SHP77 treated with DMSO at 0.1 percent for 48 hours (cell line): Measurements from ENCODE around the gene NR6A1.

Source experiments
- DNase-seq: peaks from one replicate; lab custom pipeline; 2025; lab: John Stamatoyannopoulos, UW

Gene NR6A1

DNA sequence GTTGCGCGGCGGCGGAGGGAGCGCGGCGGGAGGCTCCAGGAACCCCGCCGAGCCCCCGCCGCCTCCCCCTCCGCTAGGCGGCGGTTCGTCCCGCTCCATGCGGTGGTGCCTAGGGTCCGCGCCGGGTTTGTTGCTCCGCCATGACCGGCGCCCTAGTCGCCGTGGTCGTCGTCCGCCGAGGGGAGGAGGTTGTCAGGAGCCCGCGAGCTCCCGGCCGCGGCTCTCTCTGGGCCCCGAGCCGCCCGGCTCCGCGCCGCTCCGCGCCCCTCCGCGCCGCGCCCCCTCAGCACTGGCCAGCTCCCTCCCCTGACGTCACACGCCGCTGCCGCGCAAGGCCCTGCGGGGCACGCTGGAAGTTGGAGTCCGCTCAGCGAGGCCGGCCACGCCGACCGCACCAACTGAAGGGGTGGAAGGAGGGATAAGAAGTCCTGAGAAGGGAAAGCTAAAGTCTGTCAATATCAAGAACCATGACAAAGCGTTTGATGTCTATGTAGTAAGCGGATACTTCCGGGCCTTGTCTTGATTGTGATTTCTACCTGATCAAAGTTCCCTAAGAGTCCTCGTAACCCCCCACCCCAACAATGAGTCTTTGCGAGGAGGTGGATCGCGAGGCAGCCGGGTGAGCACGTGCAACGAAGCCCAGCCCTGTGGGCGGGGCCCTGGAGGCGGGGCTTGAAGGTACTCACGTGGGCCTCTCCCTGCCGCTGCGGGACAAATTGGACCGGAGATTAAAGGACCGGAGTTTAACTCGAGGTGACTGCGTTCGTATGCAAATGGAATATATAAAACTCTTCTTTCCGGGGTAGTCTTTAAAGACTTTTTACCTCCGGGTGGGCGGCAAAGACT, at the start of gene NR6A1:
NR6A1 (minus strand) TSS at position 291 of the 846 bp plus-strand sequence.
- peak; percentile 86 for DNase-seq

DNA sequence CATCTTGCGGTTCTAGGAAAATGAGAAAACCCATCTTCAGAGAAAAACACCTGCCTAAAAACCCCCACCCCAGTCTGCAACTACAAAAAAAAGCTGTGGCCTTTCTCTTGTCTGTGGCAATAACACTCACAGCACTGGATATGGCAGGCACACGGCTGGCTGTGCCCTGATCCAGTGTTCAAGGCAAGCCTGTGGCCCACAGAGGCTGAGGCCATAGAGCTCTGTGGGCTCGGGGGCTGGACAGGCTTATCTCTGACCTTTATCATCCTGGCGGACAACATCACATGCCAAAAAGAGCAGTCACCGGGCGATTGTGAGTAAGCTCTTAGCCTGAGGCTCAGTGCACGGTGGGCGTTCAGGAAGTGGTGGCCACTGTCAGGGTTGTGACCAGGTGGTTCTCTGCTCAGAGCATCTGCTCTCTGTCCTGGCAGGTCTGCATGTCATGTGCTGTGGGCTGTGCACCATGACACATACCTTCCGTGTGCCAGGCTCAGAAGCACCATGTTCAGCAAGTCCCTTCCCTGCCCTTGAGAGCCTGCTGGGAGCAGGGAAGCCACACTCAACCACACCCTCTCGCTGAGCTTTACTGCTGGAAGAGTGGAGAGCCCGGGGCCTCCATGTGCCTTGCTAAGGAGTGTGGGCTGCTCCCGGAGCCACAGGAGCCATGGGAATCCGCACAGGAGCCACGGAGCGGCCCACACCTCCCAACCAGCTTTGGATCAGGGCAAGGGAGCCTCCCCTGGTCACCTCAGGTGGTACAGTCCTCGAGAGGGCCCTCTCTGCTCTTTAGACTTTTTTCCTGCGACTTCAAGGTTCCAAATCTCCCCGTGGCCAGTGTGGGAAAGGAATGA, 47.5 kb upstream of the NR6A1 start:
- no peak for DNase-seq

DNA sequence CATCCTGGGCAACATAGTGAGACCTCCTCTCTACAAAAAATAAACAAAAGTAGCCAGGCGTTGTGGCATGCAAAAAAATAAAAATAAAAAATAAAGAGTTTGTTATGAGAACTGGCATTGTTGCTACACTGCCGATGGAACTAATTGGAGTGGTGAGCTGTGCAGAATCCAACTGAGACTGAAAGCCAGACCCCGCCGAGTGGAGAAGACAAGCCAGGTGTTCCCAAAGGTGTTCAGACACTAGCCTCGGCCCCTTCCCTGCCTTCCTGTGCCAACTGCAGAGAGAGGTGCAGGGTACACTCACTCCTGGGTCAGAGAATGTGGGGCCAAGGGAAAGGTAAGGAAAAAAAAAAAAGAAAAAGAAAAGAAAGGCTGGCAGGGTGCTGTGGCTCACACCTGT, 44.5 kb upstream of the NR6A1 start:
- no peak for DNase-seq

DNA sequence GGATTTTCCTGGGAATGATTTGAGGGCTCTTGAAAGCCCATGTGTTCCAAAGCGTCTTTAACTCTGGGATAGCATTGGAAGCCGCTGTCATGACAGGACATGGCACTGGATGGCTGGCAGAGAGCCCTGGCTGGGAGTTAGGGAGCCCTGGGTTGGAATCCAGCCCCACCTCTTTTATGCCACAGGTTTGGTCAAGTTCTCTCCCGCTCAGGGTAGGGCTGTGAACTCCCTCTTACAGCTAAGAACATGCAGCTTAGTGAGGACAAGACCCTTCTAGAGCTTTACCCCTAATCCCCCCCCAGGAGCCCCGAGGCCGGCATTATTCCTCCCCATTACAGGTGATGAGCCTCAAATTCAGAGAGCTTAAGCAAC, 43.0 kb upstream of the NR6A1 start:
- no peak for DNase-seq

DNA sequence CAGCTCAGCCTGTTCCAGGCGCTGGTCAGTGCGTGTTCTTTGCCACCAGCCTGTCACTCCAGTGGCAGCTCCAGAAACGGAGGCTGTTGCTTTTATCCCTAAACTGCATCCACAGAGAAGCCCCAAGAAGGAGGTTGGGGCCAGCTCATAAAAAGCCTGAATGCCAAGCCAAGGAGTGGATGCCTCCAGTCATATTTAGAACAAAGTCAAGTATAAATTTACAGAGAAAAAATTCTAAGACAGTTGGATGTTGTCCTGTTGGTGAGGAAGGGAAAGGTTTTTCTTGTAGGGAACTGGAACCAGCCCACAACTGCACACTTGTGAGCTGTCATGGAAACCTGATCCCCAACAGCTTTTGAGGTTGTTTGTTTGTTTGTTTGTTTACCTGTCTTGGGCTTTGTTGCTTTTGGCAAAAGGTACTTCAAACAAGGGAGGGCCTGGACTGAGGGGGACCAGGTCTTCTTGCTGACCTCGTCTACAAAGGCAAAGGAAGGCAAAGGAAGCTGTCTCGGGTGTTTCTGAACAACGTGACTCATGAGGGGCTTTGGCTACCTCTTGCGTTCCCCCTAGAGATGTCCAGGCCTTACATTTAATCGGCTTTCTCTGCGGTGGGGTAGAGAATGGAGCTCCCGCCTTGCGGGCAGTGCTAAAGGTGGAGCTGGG, 42.5 kb upstream of the NR6A1 start:
- DNase-seq = no peak

DNA sequence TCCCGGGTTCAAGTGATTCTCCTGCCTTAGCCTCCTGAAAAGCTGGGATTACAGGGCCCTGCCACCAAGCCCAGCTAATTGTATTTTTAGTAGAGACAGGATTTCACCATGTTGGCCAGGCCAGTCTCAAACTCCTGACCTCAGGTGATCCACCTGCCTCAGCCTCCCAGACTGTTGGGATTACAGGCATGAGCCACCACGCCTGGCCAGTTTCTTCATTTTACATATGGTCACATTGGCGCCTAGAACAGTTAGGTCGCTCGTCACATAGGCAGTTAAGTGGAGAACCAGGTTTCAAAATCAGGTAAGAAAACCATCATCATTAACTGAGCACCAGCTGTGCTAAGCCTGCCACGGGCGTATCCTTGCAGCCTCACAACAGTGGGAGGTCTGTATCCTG, 41.9 kb upstream of the NR6A1 start:
- no peak for DNase-seq

DNA sequence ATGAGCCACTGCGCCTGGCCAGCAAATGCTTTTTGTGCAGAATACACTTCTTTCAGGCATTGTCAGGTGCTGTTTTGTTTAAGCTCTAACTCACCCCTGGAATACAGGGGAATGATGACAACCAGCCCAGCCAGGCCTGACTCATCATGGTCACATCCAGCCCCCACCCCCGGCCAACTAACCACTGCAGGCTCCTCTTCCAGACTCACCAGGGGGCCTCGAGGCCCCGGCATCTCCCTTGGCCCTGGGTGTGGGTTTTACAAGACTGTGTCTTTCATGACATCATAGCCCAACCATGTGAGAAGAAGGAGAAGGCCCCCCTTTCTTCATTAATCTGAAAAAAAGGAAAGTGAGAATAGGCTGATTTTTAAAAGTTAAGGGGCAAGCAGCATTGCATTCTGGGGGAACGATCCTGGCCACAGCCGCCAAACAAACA, 41.3 kb upstream of the NR6A1 start:
- DNase-seq = no peak

DNA sequence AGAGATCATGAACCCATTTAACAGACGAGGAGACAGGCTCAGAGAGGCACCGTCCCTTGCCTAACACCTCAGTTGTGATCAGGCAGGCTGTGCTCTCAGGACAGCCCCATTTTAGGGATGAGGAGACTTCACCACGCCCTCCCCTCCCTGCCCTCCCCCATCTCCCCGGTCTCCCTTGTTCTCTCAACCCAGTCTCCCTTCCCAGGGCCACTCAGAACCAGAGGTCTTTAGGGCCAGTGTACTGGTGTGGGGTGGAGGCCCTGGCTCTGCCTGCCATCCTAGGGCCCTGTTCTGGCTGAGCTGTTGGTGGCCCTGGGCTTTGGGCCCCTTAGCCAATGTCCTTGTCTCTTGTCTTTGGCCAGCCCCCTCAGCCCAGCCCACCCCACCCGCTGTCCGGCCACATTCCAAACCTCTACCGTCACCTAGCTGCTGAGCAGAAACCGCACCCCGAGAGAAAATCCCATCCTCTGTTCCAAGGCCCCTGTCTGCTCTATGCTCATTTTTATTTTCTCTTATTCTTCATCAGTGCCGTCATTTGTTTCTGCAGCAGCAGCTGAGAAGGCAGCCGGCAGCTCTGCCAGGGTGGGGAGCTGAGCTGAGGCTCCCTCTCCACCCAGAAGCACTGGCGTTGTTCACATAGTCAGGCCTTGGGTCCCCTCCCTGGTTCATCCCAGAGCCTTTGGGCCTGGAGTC, 39.7 kb upstream of the NR6A1 start:
- no peak for DNase-seq

DNA sequence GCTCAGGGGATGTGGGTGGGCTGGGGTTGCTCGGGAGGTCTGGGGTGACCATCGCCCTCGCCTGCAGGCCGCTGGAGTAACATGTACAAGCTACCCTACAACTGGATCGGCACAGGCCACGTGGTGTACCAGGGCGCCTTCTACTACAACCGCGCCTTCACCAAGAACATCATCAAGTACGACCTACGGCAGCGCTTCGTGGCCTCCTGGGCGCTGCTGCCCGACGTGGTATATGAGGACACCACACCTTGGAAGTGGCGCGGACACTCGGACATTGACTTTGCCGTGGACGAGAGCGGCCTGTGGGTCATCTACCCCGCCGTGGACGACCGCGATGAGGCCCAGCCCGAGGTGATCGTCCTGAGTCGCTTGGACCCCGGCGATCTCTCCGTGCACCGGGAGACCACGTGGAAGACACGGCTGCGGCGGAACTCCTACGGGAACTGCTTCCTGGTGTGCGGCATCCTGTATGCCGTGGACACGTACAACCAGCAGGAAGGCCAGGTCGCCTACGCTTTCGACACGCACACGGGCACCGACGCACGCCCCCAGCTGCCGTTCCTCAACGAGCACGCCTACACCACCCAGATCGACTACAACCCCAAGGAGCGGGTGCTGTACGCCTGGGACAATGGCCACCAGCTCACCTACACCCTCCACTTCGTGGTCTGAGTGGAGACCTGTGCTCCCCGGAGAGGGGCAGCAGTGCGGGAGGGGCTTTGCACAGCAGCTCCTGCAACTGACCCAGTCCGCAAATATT, 38.8 kb upstream of the NR6A1 start:
- no peak for DNase-seq

DNA sequence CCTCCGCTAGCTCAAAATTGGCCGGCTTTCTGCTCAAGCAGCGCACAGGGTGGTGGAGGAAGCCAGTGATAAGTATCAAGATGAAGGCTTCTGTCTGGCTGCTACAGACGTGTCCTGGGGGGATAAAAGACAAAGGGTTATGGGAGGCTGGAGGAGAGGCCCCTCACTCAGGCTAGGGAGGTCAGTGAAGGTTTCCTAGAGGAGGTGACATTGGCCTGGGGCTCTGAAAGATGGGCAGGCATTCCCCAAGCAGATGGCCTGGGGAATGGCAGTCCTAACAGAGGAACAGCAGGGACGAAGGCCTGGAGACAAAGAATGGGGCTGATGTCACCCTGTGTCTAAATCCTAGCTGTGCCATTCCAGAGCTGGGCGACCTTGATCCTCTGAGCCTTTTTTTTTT, 38.1 kb upstream of the NR6A1 start:
- no peak for DNase-seq

DNA sequence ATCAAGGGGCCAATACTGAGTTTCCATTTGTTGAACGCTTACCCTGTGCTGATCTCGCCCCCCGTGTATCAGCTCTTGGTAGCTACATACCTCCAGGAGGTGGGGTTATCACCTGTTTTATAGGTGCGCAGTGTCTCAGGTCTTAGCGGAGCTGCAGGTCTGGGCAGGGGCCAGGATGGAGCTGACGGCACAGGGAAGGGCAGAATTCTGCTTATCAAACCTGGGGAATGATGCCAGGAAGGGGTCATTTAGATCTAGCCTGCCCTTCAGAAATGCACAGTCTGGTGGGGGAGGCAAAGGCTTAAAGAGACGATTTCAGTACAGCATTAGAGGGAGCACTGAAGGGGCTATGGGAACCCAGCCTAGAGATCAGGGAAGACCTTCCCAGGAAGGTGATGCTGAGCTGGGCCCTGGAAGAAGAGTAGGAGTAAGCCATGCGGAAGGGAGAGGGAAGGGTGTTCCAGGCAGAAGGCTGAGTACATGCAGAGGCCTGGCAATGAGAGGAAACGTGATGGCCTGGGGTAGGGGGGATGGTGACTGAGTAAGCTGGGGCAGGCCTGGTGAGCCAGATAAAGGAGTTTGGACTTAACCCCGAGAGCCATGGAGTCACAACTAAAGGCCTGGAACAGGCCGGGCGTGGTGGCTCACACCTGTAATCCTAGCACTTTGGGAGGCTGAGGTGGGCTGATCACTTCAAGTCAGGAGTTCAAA, 37.3 kb upstream of the NR6A1 start:
- no peak for DNase-seq

DNA sequence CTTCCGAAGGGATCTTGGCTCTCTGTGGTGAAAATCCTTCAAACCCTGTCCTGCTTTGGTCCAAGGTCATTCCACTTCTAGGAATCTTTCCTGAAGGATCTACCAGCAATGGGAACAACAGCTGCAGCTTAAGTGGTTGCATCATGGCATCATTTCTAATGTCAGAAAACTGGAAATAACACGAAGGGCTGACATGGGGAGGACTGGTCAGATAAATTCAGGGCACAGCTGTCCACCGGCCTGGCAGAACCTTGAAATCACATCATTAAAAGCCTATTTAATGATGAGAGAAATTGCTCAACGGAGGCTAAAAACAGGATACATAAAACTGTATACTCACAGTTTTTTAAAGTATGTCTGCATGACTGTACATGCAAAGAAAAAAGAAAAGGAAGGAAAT, 34.1 kb upstream of the NR6A1 start:
- no peak for DNase-seq

DNA sequence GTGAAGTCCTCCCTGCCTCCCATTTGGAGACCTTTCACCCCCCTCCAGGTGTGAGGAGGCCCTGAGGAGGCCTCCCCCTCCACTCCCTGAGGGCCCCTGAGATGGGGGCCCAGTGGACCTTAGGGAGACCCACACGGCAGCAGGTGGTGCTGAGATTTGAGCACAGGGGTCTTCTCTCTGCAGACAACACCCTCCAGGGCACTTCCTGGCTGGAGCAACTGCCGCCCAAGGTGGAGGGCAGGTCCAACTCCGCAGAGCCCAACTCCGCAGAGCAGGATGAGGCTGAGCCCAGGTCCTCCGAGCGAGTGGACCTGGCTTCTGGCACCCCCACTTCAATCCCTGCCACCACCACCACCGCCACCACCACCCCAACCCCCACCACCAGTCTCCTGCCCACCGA, 32.8 kb upstream of the NR6A1 start:
- no peak for DNase-seq

DNA sequence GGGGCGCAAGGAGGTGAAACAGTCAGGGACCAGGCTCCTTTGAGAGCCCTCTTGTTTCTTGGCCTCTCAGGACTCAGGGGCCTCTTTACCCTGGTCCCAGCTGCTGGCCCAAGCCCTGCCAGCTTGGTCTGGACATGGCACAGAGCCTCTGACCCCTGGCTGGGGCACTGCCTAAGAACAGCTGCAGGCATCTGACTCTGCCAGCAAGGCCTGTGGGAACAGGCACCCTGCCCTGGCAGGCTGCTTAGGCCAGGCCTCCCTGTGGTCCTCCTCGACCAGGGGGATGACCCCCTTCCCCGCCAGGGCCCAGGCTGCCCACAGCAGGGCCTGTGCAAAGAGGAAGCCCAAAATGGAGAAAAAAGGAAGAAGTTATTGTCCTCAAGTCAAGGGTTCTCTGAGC, 31.3 kb upstream of the NR6A1 start:
- DNase-seq = no peak

DNA sequence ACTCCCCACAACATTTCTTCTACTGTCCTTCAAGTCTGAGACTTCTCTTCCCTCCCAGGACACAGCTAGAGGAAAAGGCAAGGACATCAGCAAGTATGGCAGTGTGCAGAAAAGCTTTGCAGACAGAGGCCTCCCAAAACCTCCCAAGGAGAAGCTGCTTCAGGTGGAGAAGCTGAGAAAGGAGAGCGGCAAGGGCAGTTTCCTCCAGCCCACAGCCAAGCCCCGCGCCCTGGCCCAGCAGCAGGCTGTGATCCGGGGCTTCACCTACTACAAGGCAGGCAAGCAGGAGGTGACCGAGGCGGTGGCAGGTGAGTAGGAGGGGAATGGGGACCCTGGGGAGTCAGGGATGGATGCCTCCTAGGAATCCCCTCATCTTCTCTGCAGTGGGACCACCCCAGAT, 30.2 kb upstream of the NR6A1 start:
- DNase-seq = no peak

DNA sequence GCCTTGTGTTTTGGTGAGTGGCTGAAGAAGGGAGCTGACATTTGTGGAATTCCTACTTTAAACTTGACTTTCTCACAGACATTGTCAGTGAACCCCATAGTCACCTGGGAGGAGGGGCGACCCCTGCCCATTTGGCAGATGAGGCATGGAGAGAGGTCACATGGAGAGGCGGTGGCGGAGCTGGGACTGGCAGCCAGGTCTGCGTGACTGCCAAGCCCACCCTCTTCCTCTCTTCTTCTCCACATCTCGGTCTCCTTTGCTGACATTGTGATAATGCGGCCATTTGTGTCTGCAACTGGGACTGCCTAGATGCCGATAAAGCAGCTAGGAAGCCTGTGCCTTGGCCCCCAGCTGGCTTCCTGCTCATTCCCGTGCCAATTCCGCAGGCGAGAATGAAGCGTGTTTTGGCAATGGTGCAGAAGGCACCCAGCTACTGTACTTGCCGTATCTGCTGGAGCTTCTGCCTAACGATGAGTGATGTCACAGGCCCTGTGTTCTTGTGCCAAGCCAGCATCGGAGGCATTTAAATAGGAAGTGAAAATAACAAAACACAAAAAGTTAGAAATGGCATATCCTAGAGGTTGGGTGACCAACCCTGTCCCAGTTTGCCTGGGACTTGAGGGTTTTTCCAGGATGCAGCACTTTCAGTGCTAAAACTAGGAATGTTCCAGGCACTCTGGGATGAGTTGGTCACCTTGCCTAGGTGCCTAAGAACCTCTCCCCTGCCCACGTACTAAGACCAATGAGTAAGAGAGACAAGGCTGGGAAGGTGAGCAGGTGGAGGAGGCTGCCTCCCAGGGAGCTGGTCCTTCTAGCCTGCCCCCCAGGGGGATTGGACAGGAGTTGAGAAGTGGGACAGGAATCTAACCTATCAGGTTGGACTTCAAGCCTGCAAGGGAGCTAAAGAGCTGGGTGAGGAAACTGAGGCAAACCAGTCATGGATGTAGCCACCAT, 29.5 kb upstream of the NR6A1 start:
- DNase-seq = no peak

DNA sequence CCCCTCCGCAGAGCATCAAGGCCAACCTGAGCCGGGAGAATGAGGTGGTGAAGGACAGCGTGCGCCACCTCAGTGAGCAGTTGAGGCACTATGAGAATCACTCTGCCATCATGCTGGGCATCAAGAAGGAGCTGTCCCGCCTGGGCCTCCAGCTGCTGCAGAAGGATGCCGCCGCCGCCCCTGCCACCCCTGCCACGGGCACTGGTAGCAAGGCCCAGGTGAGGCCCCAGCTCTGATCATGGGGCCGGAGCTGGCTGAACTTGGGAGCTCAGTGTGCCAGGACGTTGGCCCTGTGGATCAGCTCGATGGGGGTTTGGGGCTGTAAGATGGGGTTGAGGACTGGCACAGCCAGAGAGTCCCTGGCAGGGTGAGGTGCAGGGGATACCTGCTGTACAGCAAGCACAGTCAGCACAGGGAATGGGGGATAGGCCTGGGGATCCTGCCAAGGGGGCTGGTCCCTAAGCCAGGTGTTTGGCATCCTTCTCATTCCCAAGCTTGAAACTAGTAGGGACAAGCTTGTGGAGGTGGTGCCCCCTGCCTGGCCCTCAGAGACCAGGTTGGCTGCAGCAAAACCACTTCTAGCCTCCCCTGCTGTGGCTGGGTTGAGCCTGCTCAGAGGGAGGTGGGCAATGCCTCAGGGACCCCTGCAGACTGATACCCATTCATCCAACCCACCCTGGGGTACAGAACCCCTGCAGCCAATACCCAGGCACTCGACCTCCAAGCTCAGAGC, 28.3 kb upstream of the NR6A1 start:
- DNase-seq = no peak

DNA sequence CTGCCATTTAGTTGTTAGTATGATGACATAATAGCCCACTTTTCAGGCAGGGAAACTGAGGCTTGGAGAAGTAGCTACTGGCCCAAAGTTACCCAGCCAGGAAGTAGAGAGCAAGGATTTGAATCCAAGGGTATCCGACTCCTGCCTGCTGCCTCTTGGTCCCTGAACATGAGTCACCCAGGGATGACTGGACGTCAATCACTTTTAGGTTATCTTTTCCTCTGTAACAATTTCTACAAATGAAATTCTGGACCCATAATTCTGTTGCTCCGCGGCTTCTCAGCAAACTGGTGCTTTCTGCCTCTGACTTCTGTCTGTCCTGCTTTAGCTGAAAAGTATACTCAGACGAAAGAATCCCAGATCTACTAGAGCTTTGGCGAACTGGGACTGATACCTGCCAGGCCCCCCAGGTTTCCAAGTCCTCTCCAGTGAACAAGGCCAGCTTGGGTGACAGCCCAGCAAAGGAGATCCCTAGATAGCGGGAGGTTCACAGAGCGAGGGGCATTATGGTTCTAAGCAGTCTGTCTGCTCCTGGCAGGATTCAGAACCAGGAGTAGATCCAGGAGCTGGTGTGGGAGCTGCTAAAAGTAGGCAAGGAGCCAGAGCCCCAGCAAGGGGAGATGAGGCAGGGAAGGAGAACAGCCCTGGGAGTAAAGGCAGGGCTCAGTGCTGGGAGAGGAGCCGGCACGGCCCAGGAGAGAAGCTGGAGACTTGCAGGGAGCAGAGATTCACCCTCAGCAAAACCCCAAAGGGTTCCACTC, 26.4 kb upstream of the NR6A1 start:
- DNase-seq = no peak
